Urothelium cell line (cell line): ENCODE data around the gene ALDOC.

Source experiments
- DNase-seq: peaks from one replicate; pipeline ENCODE4 v3.0.0; 2011; ENCODE audit warnings: low spot score, mixed read lengths
- FAIRE-seq: peaks from 2 replicates; lab custom pipeline; 2011; peaks lifted over from hg19 to GRCh38; lab: Jason Lieb, UNC

ALDOC gene

GRCh38 chr17:28534740-28535375 is 41.8 kb downstream of the ALDOC start:
- no peak for FAIRE-seq
- DNase-seq: no peak

GRCh38 chr17:28533091-28533807 is 43.4 kb downstream of the ALDOC start:
- FAIRE-seq (peak; percentile 65), DNase-seq (no peak)

- FAIRE-seq: no peak
- no peak for DNase-seq
These were observed 44.4 kb downstream of the ALDOC start for GRCh38 chr17:28532050-28532960.

- DNase-seq (no peak), FAIRE-seq (no peak)
These were observed 45.8 kb downstream of the ALDOC start for GRCh38 chr17:28530926-28531325.

GRCh38 chr17:28530250-28530649 is 46.4 kb downstream of the ALDOC start:
- DNase-seq: no peak
- FAIRE-seq: no peak

- DNase-seq: no peak
- no peak for FAIRE-seq
These were observed 47.7 kb downstream of the ALDOC start for GRCh38 chr17:28529013-28529400.

GRCh38 chr17:28528327-28529012 is 48.2 kb downstream of the ALDOC start:
- no peak for DNase-seq
- FAIRE-seq: no peak

GRCh38 chr17:28527859-28528258 is 48.8 kb downstream of the ALDOC start:
- FAIRE-seq (no peak), DNase-seq (no peak)

GRCh38 chr17:28527181-28527681 is 49.5 kb downstream of the ALDOC start:
- DNase-seq: no peak
- no peak for FAIRE-seq

GRCh38 chr17:28526381-28526780 is 50.3 kb downstream of the ALDOC start:
- DNase-seq (no peak), FAIRE-seq (no peak)

- FAIRE-seq (no peak), DNase-seq (peak; percentile 26)
These were observed 51.9 kb downstream of the ALDOC start for GRCh38 chr17:28524476-28525424.

- FAIRE-seq: no peak
- DNase-seq: no peak
These were observed 52.8 kb downstream of the ALDOC start for GRCh38 chr17:28523876-28524275.

GRCh38 chr17:28523186-28523585 is 53.5 kb downstream of the ALDOC start:
- DNase-seq (no peak), FAIRE-seq (no peak)
